K562 (cell line): ENCODE measurements around the gene TNNI2. TPM values are rescaled to one million over a fixed set of nuclear protein-coding genes. Genes with fewer than 3 reads are reported as not detected.
A peak's percentile ranks its signal among the peaks of the same experiment; 100 is the strongest.

ENCODE experiments used
- ATF3 ChIP-seq, 2 experiments: fragments of 450-650 bp in 1 of 2; sonication (generic) in 1 of 2; formaldehyde crosslinking in 1 of 2; IDR thresholded peaks in 1 of 2; conservative IDR thresholded peaks in 1 of 2; 2 replicates each; pipeline versions ENCODE4 v1.6.1 to v1.8.1; 2016 to 2023; ENCODE audit warnings: mild to moderate bottlenecking in 2 of 2, moderate library complexity in 2 of 2, inconsistent platforms in 1 of 2, missing genetic modification reagents in 1 of 2
- CBFB ChIP-seq: sonication (generic); formaldehyde crosslinking; IDR thresholded peaks from 2 replicates; pipeline ENCODE4 v1.4.0; 2020; ENCODE audit warnings: mild to moderate bottlenecking, missing genetic modification reagents
- E2F8 ChIP-seq: fragments of 450-650 bp; IDR thresholded peaks from 2 replicates; pipeline ENCODE4 v1.7.1; 2018; ENCODE audit warnings: mild to moderate bottlenecking, low read depth; ENCODE audit not compliant: partially characterized antibody
- FOXJ2 ChIP-seq: fragments of 200-800 bp; sonication (Bioruptor generic); IDR thresholded peaks from 2 replicates; pipeline ENCODE4 v1.6.1; 2016; ENCODE audit warnings: missing genetic modification characterization, missing compliant biosample characterization
- FOXJ3 ChIP-seq: sonication (generic); formaldehyde crosslinking; IDR thresholded peaks from 2 replicates; pipeline ENCODE4 v1.4.0; 2020; ENCODE audit warnings: mild to moderate bottlenecking, missing genetic modification reagents
- HINFP ChIP-seq: fragments of 450-650 bp; conservative IDR thresholded peaks from 2 replicates; pipeline ENCODE4 v1.6.1; 2016; ENCODE audit warnings: missing genetic modification characterization, low read depth, mild to moderate bottlenecking, control low read depth, missing compliant biosample characterization
- HOXB6 ChIP-seq: fragments of 250-450 bp; sonication (Bioruptor Pico); IDR thresholded peaks from 2 replicates; pipeline ENCODE4 v1.5.1; 2022; ENCODE audit warnings: mild to moderate bottlenecking, borderline replicate concordance
- JUND ChIP-seq, 2 experiments: IDR thresholded peaks; 2 replicates in 1 of 2; 3 replicates in 1 of 2; pipeline ENCODE4 v1.6.1; 2011; ENCODE audit warnings: borderline replicate concordance in 2 of 2, low read depth in 2 of 2, low read length in 2 of 2, improper control_type of control experiment in 1 of 2, missing biosample characterization in 1 of 2, missing genetic modification characterization in 1 of 2, missing genetic modification reagents in 1 of 2
- KAT2B ChIP-seq: IDR thresholded peaks from one replicate; pipeline ENCODE4 v1.6.1; 2012; ENCODE audit warnings: low read depth, mild to moderate bottlenecking, control low read depth, inconsistent platforms, low read length, moderate library complexity
- MTA3 ChIP-seq: fragments of 450-650 bp; formaldehyde crosslinking; IDR thresholded peaks from 2 replicates; pipeline ENCODE4 v1.6.1; 2017; ENCODE audit warnings: mild to moderate bottlenecking, borderline replicate concordance
- NFATC3 ChIP-seq: fragments of 450-650 bp; IDR thresholded peaks from 2 replicates; pipeline ENCODE4 v1.6.1; 2017; ENCODE audit warnings: mild to moderate bottlenecking
- NR4A1 ChIP-seq, 2 experiments: fragments of 250-450 bp in 1 of 2; fragments of 450-650 bp in 1 of 2; sonication (Bioruptor Pico) in 1 of 2; IDR thresholded peaks; 2 replicates each; pipeline versions ENCODE4 v1.4.0 to v1.6.1; 2016 to 2020; ENCODE audit warnings: mild to moderate bottlenecking in 2 of 2, missing compliant biosample characterization in 1 of 2, missing genetic modification characterization in 1 of 2, moderate library complexity in 1 of 2
- SMAD1 ChIP-seq: fragments of 150-350 bp; IDR thresholded peaks from 2 replicates; pipeline ENCODE4 v1.6.1; 2014; ENCODE audit warnings: low read length, low read depth; ENCODE audit not compliant: partially characterized antibody
- THRA ChIP-seq: fragments of 450-650 bp; IDR thresholded peaks from 2 replicates; pipeline ENCODE4 v1.6.1; 2017; ENCODE audit warnings: mild to moderate bottlenecking, moderate library complexity
- THRAP3 ChIP-seq: fragments of 450-650 bp; IDR thresholded peaks from 2 replicates; pipeline ENCODE4 v1.6.1; 2016; ENCODE audit warnings: mild to moderate bottlenecking, inconsistent platforms, borderline replicate concordance
- ZNF639 ChIP-seq, 2 experiments: fragments of 200-800 bp in 1 of 2; sonication (Bioruptor generic) in 1 of 2; sonication (generic) in 1 of 2; formaldehyde crosslinking in 1 of 2; IDR thresholded peaks in 1 of 2; conservative IDR thresholded peaks in 1 of 2; 2 replicates each; pipeline versions ENCODE4 v1.5.0 to v1.6.1; 2016 to 2020; ENCODE audit warnings: missing compliant biosample characterization in 1 of 2, missing genetic modification characterization in 1 of 2, missing genetic modification reagents in 1 of 2
- polyA plus RNA-seq, 8 experiments: library from polyadenylated mRNA; depleted of rRNA in 4 of 8; stranded (reverse) in 5 of 8; unstranded in 3 of 8; fragments of >200 nt; fragmentation: Nextera tagmentation in 2 of 8; fragmentation: Illumina TruSeq in 1 of 8; extraction: Ambion mirVana in 2 of 8; extraction: Trizol in 1 of 8; gene quantifications; 2 replicates each; pipeline versions ENCODE4 v1.2.1 to v1.2.3, GENCODE V29; 2011 to 2014; ENCODE audit warnings: inconsistent platforms in 1 of 8, missing spikeins in 1 of 8
- total RNA-seq, 7 experiments: library from RNA; depleted of rRNA in 6 of 7; stranded (reverse); fragments of >200 nt in 6 of 7; fragmentation: Illumina TruSeq in 2 of 7; extraction: Trizol in 2 of 7; gene quantifications; 2 replicates each; pipeline versions ENCODE4 v1.2.1 to v1.2.3, GENCODE V29; 2011 to 2021; ENCODE audit warnings: low replicate concordance in 1 of 7

The TNNI2 gene
- total and polyA plus RNA-seq, 9 of the 15 experiments (the other 6 are each of a cell fraction or from before 2014, with no cell fraction given): not detected

DNA sequence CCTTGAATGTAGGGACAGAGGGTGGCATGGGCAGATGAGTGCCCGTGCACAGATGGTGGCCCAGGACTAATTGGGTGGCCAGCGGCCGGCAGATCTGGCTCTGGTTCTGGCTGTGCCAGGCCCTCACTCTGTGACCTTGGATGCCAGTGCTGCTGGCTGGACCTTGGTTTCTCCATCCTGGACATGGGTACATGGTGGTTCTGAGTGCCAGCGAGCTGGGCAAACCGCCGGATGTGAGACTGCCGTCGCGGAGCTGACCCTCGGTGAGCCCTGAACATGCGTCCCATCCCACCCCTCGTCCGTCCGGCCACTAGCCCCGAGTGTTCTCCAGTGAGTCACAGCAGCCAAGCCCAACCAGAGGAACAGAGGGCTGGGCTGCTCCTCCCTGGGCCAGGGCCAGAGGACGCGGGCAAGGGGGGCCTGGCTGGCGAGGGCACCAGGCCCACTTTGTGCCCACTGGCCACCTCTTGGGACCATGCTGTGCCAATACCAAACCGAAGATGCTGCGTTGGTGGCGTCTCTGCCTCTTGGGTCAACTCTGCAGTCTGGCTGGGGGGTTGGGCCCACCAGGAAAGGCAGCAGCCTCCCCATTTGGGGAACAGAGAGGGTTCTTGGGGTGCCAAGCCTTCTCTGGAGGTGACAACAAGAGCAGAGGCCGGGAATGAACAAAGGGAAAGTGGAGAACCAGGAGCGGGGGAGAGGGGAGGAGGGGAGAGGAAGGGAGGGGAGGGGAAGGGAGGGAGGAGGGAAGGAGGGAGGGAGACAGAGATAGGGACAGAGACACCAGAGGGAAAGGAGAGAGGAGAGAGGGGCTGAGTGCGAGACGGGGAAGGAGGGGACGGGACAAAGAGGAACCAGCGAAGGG is 24.8 kb downstream of the TNNI2 start (continued):
- TF ChIP-seq HINFP (tag) (no peak), SMAD1 (no peak), CBFB (CRISPR knock-in tag) (no peak), NR4A1 (CRISPR knock-in tag; IDR thresholded peaks at IDR 0.05) (no peak), NR4A1 (tag; IDR thresholded peaks at IDR 0.05) (no peak), KAT2B (no peak), NFATC3 (no peak), ATF3 (IDR thresholded peaks at IDR 0.05) (no peak), ATF3 (CRISPR knock-in tag; conservative IDR thresholded peaks at IDR 0.05) (no peak), HOXB6 (no peak), THRA (no peak), E2F8 (no peak), FOXJ2 (tag) (no peak), JUND (IDR thresholded peaks at IDR 0.05; ENCODE audit: borderline replicate concordance, low read depth, low read length) (peak; percentile 67; the same call in 1 of the 2 replicates), JUND (tag; IDR thresholded peaks at IDR 0.05; ENCODE audit: borderline replicate concordance, low read depth, low read length) (no peak; the same call in 2 of the 3 replicates), FOXJ3 (CRISPR knock-in tag) (no peak), MTA3 (no peak), THRAP3 (no peak), ZNF639 (CRISPR knock-in tag; conservative IDR thresholded peaks at IDR 0.05 in 1 of 2, IDR thresholded peaks at IDR 0.05 in 1 of 2) (no peak)
